ENCODE measurements around the gene KYAT1.
A peak's percentile ranks its signal among the peaks of the same experiment; 100 is the strongest.
"Not testable (repeated sequence)": the region's sequence is repeated elsewhere in the genome, so short reads cannot be mapped to it uniquely, and the experiment has no call there.

KYAT1 gene

DNA sequence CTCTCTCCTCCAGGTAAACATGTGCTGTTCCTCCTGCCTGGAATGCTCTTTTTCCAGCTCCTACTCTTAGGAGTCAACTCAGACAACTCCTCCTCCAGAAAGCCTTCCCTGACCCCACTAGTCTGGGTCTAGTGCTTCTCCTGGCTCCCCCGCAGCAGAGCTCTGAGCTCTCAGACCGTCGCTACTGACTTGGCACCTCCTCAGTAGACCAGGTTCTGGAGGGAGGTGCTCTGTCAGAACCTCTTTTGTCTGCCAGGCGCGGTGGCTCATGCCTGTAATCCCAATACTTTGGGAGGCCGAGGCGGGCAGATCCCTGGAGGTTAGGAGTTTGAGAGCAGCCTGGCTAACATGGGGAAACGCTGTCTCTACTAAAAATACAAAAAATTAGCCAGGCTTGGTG lies 3.6 kb upstream of the KYAT1 start:
- no peak for DNase-seq (ENCODE audit: low read depth)

GRCh38 chr9:128884164-128884563 lies 2.4 kb upstream of the KYAT1 start:
- no peak for DNase-seq (ENCODE audit: low read depth)

DNA sequence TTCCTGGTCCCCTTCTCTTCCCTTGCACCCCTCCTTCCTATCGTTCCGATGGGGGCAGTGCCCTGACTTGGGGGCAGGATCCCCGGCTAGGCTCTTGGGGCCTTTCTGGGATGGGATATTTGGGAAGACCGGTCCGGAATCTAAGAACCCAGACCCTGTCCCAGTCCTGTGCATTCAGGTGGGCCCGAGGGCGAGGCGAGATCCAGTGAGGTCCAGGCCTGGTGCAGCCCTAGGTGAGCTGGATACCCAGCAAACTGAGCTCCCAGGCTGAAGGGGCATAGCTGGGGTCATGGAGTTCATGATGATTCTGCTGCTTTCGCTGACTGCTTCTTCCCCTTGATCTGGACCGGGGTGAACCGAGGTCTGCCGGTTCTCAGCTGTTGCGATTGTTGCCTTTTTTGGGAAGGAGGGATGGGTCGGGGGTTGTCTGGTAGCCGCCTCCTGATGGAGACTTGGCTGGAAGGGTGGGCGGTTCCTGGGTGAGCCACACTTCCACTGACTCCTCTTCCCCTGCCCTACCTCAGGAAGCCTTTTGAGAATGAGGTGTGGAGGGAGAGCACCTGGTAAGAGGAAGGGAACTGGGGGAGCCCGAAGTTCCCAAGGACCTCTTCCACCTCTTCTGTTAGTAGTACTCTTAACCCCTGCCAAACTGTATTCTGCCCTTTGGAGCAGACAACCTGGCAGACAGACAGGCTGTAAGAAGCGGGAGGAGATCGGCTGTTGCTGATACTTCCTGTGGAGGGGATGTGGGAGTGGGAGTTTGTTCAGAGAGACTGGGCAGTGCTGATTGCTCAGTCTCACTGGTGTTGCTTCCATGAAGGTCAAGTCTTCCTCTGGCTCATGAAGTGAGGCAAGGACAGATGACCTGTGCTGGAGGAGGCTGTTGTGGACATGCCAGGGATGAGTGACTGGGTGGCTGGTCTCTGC lies 1.2 kb upstream of the KYAT1 start:
- no peak for DNase-seq (ENCODE audit: low read depth)

DNA sequence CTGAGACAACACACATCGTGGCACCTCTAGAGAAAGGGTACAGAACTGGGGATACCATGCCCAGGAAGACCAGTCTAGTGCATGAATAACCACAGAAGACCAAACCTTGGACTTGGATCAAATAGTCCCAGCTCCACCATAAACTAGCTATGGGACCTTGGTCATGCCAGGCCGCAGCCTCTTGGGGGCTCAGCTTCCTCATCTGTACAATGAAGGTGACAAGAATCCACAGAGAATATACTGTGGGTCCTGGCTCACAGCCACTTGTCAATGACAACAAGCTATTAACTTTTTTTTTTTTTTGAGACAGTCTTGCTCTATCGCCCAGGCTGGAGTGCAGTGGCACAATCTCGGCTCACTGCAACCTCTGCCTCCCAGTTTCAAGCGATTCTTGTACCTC lies 3.9 kb downstream of the KYAT1 start:
- no peak for DNase-seq (ENCODE audit: low read depth)

DNA sequence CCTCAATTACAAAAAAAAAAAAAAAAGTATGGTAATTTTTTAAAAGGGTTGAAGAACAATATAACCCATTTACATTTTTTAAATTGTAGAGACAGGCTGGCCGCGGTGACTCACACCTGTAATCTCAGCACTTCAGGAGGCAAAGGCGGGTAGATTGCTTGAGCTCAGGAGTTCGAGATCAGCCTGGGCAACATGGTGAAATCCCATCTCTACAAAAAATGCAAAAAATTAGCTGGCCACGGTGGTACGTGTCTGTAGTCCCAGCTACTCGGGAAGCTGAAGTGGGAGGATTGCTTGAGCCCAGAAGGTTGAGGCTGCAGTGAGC lies 10.8 kb downstream of the KYAT1 start:
- not testable (repeated sequence) for DNase-seq (ENCODE audit: low read depth)

GRCh38 chr9:128870128-128870940 lies 11.4 kb downstream of the KYAT1 start:
- DNase-seq (ENCODE audit: low read depth): no peak

GRCh38 chr9:128863647-128864046 lies 18.1 kb downstream of the KYAT1 start:
- peak; percentile 44 for DNase-seq (ENCODE audit: low read depth)

DNA sequence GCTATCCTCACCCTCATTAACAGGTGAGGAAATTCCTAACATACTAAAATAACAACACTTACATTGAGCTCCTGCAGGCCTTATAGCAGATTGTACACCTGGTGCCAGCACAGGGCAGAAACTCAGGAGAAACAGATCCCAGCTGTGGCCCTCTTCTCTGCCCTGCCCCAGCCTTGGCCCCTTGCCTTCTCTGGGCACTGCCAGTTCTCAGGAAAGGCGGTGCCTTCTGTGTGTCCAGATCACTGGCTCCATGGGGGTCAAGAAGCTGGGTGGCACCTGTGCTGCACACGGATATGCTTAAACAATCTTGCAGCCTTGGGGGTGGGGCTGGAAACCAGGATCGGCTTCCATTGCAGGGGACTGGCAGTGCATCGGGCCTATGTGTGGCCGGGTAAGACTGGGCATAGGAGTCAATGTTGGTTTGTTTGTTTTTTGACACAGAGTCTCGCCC lies 19.3 kb downstream of the KYAT1 start:
- no peak for DNase-seq (ENCODE audit: low read depth)

- no peak for DNase-seq (ENCODE audit: low read depth)
Measured at GRCh38 chr9:128861501-128861900, 20.2 kb downstream of the KYAT1 start.

GRCh38 chr9:128860937-128861336 lies 20.8 kb downstream of the KYAT1 start:
- no peak for DNase-seq (ENCODE audit: low read depth)

- not testable (repeated sequence) for DNase-seq (ENCODE audit: low read depth)
Measured at GRCh38 chr9:128858476-128858875, 23.3 kb downstream of the KYAT1 start.

DNA sequence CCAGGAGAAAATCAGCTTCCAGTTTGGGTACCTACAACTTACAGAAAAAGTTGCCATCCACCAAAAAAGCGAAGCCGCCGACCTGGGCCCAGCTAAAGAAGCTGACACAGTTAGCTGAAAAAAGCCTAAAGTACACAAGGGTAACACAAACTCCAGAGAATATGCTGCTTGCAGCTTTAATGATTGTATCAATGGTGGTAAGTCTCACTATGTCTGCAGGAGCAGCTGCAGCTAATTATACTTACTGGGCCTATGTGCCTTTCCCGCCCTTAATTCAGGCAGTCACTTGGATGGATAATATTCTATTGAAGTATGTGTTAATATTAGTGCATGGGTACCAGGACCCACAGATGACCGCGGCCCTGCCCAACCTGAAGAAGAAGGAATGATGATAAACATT lies 27.3 kb downstream of the KYAT1 start:
- not testable (repeated sequence) for DNase-seq (ENCODE audit: low read depth)

DNA sequence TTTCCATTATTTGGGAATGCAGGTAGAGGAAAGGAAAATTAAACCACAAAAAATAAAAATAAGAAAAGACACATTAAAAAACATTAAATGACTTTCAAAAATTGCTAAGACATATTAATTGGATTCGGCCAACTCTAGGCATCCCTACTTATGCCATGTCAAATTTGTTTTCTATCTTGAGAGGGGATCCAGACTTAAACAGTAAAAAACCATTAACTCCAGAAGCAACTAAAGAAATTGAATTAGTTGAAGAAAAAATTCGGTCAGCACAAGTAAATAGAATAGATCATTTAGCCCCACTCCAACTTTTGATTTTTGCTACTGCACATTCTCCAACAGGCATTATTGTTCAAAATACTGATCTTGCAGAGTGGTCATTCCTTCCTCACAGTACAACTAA lies 29.1 kb downstream of the KYAT1 start:
- not testable (repeated sequence) for DNase-seq (ENCODE audit: low read depth)

- DNase-seq (ENCODE audit: low read depth): peak; percentile 52
Measured at GRCh38 chr9:128851779-128852600, 29.8 kb downstream of the KYAT1 start.

- not testable (repeated sequence) for DNase-seq (ENCODE audit: low read depth)
Measured at GRCh38 chr9:128851024-128851423, 30.7 kb downstream of the KYAT1 start.

DNA sequence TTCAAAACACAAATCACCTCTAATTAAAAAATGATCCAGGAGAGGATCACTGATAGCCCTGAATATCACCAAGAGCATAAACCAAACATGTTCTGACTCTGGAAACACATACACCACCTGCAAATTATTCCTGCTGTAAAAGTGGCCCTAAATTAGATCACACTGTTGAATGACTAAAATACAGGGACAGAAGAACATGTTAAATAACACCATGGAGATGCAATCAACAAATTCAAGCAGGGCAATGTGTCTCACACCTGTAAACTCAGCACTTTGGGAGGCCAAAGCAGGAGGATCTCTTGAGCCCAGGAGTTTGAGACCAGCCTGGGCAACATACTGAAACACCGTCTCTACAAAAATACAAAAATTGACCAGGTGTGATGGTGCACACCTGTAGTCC lies 33.9 kb downstream of the KYAT1 start:
- no peak for DNase-seq (ENCODE audit: low read depth)

- no peak for DNase-seq (ENCODE audit: low read depth)
Measured at GRCh38 chr9:128846680-128847030, 35.1 kb downstream of the KYAT1 start.

GRCh38 chr9:128845186-128845931 lies 36.4 kb downstream of the KYAT1 start:
- no peak for DNase-seq (ENCODE audit: low read depth)

DNA sequence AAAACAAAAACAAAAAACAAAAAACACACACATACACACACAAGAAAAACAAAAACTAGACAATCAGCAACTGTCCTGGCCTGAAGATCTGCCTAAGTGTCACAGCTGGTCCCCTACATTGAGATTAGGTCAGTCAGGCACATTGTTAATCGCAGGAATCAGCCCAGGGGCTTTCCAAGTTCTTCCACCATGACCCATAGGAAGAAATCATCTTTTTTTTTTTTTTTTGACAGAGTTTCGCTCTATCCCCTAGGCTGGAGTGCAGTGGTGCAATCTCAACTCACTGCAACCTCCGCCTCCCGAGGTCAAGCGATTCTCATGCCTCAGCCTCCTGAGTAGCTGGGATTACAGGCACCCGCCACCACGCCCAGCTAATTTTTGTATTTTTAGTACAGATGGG lies 38.6 kb downstream of the KYAT1 start:
- not testable (repeated sequence) for DNase-seq (ENCODE audit: low read depth)

GRCh38 chr9:128841694-128842492 lies 39.9 kb downstream of the KYAT1 start:
- no peak for DNase-seq (ENCODE audit: low read depth)

DNA sequence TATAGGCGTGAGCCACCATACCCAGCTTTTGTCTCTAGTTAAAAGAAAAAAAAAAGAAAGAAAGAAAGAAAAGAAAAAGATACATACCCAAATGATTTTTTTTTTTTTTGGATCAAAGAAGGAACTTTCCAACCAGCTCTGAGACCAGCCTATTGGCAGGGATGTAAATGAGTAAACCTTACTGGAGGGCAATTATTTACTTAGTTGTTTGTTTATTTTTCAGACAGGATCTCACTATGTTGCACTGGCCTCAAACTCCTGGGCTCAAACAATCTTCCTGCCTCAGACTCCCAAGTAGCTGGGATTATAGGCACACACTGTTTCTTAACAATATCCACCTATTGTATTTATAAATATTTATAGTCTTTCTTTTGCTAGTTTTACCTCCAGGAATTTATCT lies 41.2 kb downstream of the KYAT1 start:
- DNase-seq (ENCODE audit: low read depth): no peak
